GM12874 (cell line): Measurements from ENCODE around the gene BCOR.

Source experiments
- TF ChIP-seq, protein P1 (sequence below): IDR thresholded peaks from 2 replicates; pipeline ENCODE4 v1.5.1; 2011; ENCODE audit warnings: low read depth, mild to moderate bottlenecking, control low read depth, low read length, moderate library complexity; ENCODE audit not compliant: insufficient read depth

BCOR gene

DNA sequence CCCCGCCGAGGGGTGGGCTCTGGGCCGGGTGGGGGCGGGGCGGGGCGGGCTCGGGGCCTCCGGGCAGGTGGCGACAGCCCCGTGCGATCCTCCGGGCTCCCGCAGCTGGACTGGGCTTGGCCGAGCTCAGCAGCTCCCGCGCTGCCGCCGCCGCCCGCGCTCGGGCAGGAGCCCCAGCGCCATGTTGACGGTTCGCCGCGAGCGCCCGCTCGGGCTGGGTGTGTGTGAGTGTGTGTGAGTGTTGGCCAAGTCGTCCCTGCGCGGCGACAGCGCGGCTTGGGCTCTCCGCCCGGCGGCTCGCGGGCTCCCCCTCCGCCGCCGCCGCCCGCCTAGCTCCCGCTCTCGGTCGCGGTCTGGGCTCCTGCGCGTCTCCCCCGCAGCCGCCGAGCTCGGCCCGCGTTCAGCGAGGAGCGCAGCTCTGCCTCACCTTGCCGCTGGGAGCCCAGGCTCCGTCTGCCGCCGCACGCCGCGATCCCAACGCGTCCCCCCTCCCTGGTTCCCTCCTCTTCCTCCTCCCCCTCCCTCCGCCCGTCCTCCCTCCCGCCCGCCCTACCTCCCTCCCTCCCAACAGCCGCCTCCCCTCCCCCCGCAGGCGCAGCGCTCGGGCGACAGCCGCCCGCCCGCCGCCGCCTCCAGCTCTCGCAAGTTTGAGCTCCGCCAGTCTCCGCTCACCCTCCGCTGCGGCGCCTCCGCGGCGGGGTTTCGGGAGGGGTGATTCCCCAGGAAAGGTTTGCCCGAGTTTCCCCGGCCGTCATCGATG lies at the start of gene BCOR:
Gene BCOR (minus strand): TSS at position 455 of the 760 bp plus-strand sequence. CDS start 20,029 bp downstream, outside the sequence.
- TF ChIP-seq, protein P1, sequence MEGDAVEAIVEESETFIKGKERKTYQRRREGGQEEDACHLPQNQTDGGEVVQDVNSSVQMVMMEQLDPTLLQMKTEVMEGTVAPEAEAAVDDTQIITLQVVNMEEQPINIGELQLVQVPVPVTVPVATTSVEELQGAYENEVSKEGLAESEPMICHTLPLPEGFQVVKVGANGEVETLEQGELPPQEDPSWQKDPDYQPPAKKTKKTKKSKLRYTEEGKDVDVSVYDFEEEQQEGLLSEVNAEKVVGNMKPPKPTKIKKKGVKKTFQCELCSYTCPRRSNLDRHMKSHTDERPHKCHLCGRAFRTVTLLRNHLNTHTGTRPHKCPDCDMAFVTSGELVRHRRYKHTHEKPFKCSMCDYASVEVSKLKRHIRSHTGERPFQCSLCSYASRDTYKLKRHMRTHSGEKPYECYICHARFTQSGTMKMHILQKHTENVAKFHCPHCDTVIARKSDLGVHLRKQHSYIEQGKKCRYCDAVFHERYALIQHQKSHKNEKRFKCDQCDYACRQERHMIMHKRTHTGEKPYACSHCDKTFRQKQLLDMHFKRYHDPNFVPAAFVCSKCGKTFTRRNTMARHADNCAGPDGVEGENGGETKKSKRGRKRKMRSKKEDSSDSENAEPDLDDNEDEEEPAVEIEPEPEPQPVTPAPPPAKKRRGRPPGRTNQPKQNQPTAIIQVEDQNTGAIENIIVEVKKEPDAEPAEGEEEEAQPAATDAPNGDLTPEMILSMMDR: no peak

DNA sequence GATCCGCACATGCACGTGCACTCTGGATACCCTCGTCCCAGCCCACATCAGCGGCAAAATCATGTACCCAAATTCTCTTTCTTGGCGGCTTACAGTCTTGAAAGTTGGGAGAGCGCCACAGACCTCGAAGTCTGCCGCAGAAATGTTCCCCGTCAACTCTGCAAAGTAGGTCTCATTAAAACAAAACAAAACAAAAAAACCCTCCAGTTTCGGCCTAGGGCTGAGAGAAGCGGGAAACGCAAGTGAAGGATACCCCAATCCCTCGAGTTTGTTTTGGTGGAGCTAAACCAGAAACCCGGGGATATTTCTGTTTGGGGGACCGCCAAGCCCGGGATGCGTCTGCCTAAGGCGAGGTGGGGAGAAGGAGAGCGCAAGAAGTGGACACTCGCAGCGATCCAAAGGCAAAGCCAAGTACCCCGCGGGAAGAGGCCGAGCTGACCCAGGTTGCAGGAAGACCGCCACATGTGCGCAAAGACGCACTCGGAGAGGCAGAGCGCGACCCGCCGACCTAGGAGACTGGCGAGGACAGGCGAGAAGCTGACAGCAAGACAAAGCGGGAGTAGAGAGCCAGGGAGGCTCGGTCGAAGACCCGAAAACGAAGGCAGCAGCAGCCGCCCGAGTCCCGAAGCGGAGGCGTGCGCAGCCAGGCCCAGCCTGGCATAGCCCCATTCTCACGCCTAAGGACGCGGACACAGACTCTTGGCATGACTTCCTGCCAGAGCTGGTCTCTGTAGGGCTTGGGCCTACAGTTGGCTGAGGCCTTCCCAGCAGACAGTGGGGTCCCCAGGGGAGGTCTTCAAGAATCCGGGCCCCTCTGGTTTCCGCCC lies 49.6 kb upstream of the BCOR start:
- TF ChIP-seq, protein P1: no peak

DNA sequence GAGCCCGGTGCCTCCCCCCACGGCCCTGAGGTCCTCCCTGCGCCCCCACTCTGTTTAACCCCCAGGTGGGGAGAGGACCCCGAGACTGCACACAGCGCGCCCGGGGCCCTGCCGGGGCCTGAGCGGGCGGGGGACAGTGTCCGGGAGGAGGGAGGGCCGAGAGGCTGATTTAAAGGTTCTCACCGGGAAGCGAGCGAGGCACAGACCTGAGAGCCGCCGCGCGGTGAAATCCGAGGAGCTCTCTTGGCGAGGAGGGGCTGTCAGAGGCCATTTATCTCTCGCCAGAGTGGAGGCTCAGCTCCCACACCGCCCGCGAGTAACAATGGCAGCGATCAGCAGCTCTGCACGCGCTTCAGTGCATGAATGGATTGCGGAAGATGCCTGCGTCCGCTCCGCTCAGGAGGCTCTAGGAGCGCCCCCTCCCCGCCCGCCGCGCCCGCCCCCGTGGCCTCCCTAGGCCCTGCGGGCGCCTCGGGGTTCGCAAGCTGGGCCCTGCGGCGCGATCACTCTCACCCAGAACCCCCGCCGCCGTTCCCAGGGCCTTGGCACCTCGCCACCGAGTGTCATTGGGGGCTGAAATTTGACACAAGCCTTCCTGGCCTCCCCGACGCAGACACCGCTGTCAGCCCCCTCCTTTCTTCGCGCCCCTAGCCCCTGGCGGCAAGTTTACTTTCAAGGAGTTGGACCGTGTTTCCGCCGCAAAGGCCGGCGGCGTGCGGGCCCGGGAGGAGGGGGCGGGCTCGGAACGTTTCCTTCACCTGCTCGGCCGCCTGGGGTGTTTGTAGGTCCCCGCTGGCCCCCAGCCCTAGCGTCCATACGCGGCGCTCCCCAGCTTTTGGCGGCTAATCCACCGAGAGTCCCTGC lies 48.7 kb upstream of the BCOR start:
- TF ChIP-seq, protein P1: no peak

DNA sequence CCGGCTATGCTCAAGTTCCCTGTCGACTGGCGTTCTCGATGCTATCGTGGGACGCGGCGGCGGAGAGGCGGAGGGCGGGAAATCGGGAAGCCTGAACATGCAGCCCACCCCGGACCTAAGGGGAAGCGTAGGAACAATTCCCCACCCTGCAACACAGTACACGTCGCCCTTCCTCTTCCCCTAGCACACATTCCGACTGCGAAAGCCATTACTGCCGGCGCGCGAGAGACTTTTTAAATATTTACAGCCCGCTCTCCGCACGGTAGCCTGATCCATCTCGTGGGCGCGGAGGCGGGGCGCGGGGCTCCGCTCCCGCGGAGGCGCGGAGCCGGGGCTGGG lies 48.1 kb upstream of the BCOR start:
- TF ChIP-seq, protein P1: no peak

DNA sequence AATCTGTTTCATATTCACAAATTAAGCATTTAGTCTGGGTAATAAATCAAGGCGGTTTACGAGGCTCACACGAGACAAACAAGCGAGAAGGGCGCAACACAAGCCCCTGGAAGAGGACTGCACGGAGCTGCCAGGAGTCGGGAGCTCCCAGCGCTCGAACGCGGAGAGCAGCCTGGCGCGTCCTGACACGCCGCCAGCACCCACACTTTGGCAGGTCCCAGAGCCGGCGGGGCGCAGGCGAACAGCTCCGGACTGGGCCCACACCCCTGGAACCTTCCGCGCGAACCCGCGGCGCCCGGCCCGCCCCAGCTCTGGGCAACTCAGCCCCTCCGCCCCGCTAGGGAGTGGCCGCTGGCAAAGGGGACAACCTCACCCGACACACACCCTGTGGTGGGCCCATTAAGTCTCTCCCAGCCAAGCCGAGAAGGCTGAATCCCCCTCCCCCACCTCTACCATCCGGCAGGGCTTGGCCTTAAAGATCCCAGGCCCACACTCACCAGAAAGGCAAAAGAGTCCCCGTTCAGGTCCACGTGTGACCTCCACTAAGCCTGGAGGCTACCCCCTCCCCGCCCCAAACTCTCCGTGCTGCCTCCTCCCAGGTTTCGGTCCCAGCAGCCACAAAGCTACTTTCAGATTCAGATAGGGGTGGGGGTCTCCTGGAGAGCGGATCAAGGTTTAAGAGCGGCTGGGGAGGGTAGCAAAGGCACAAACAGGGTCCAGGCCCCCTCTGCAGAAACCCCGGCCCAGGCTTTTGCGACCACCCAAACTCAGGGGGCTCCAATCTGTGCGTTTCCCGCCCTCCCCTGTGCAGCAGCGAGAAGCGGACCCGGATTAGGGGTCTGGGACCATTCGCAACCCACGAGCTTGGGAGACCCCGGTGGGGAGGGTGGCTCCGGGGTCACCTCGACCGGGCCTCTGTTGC lies 47.5 kb upstream of the BCOR start:
- TF ChIP-seq, protein P1: no peak

DNA sequence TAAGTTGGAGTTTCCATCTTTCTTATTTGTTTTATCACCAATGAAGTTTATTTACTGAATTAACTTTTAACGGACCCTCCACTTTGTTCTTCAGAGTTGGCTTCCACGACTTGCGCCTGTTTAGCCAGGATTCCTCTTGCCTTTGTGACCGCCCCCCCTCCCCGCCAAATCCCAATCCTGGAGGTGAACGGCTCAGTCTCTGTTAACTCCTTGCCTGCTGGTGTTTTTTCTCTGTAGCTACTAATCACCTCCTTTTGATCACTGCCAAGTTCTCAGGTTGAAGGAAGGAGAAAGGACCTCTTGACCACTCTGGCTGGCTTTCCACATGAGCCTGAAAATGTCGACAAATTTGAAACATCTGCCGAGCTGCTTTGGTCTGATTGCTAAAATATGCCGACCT lies 46.8 kb upstream of the BCOR start:
- TF ChIP-seq, protein P1: no peak
